Thyroid gland (tissue), 4 donors: ENCODE measurements around the gene RPS6KA5. TPM values are rescaled to one million over a fixed set of nuclear protein-coding genes. Genes with fewer than 3 reads are reported as not detected.

ENCODE experiments used
- DNase-seq, 2 donors: peaks; one replicate each; pipeline ENCODE4 v3.0.0-alpha.2; 2019
- H3K27ac ChIP-seq, 3 donors: fragments of 200-600 bp; sonication (generic); 1 replicate in 2 of 3; 2 replicates in 1 of 3; pipeline ENCODE4 v1.5.1; 2016 to 2019; ENCODE audit warnings: mild to moderate bottlenecking in 1 of 3, moderate library complexity in 1 of 3
- H3K27me3 ChIP-seq: fragments of 200-600 bp; sonication (generic); one replicate; pipeline ENCODE4 v1.5.1; 2019
- H3K36me3 ChIP-seq, 2 donors: fragments of 200-600 bp; sonication (generic); one replicate each; pipeline ENCODE4 v1.5.1; 2016 to 2019
- H3K4me1 ChIP-seq, 2 donors: fragments of 200-600 bp; sonication (generic); one replicate each; pipeline ENCODE4 v1.5.1; 2017 to 2019
- H3K4me3 ChIP-seq, 3 donors: fragments of 200-600 bp; sonication (generic); replicated peaks in 1 of 3; 1 replicate in 2 of 3; 2 replicates in 1 of 3; pipeline ENCODE4 v1.5.1; 2016; ENCODE audit warnings: mild to moderate bottlenecking in 1 of 3
- H3K9me3 ChIP-seq: fragments of 200-600 bp; sonication (generic); one replicate; pipeline ENCODE4 v1.5.1; 2017
- CTCF ChIP-seq, 6 experiments: fragments of 200-600 bp in 3 of 6; fragments of 450-650 bp in 3 of 6; sonication (generic) in 3 of 6; IDR thresholded peaks; one replicate each; pipeline ENCODE4 v1.5.1; 2016 to 2019; ENCODE audit warnings: antibody characterized with exemption in 6 of 6, mild to moderate bottlenecking in 2 of 6, inconsistent platforms in 1 of 6, moderate library complexity in 1 of 6
- POLR2A ChIP-seq, 2 donors: fragments of 450-650 bp; IDR thresholded peaks; one replicate each; pipeline ENCODE4 v1.6.1; 2017; ENCODE audit warnings: antibody characterized with exemption in 2 of 2, mild to moderate bottlenecking in 2 of 2, moderate library complexity in 1 of 2
- WGBS, 2 donors: methylation state at CpG; one replicate each; pipeline ENCODE4 v1.1.5; 2017; 5-methylcytosine and 5-hydroxymethylcytosine counted together
- intact Hi-C: fragments of 100-400 bp; cut with DNase I; formaldehyde crosslinking; loops from one replicate; pipeline ENCODE4 v1.15.1; 2023
- total RNA-seq, 4 donors: library from RNA; depleted of rRNA; stranded (reverse); fragments of >200 nt; gene quantifications; one replicate each; pipeline ENCODE4 v1.2.3, GENCODE V29; 2016

Gene RPS6KA5
- total RNA-seq, 4 donors from 2014 or later: 6.4 to 17.4 (median 8.9) TPM

DNA sequence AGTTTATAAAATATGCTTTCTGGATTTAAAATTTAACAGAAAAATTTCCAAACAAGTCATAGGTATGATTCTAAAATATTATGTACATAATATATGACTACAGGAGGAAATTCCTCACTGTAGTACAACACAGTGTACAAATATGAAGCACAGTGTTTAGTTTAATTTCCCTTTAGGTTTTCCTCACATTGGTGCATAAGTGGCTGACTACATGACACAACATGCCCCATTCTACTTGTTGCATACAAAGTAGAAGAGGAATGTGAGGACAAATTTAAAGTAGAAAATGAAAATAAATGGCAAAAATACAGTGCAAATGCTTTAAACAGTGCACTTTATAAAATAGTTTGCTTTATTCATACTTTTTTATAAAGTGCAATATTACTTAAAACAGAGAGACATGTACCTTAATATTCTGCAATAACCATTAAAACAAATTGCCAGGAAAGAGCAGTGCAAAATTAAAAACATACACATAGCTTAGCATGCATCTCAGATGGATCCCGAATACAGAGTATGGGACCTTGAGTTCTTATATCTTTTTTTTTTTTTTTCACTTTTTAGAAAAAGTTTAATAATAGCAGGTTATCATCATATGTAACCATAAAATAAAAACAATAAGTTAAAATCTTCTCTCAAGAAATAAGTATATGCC lies 189.4 kb downstream of the RPS6KA5 start:
- intact Hi-C loops: no loop called here
- WGBS, 2 donors: 96 to 97% methylated on average over 1 of the region's 1 CpG
- no peak overlapping the region for H3K27ac ChIP-seq

DNA sequence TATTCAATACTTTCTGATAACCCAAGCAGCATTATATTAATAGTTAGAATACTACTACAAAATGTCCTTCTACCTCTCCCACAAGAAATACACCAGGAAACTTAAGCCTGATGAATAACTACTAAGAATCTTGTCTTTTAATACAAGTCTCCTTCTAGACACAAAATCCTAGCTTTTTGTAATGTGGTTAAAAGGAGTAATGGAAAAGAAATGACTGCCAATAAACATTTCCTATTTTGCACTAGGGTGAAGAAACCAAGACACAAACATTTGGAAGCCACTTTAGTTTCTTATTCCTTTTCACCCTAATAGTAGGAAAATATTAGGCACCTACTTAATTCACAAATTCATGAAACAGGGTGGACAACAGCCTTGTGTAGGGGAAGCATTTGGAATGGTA lies 192.9 kb downstream of the RPS6KA5 start:
- Histone ChIP-seq H3K27ac (no peak overlapping the region), H3K4me1 (no peaks in the 10 kb centered on the region), H3K36me3 (no peaks in the 10 kb centered on the region), H3K27me3 (no peaks in the 10 kb centered on the region), H3K9me3 (no peaks in the 10 kb centered on the region), H3K4me3 (no peak overlapping the region)
- DNase-seq: no peak
- TF ChIP-seq CTCF (IDR thresholded peaks at IDR 0.05): no peak
- TF ChIP-seq POLR2A (IDR thresholded peaks at IDR 0.05): no peak
- intact Hi-C loops: no loop called here

More for the DNA sequence above, 189.4 kb downstream of the RPS6KA5 start:
- no peaks in the 10 kb centered on the region for H3K27me3 ChIP-seq
- no peak for TF ChIP-seq CTCF (IDR thresholded peaks at IDR 0.05)
- no peak for TF ChIP-seq POLR2A (IDR thresholded peaks at IDR 0.05)
- no peaks in the 10 kb centered on the region for H3K4me1 ChIP-seq
- no peak overlapping the region for H3K4me3 ChIP-seq
- DNase-seq: no peak
- H3K36me3 ChIP-seq: peaks cover 0 to 4% of the 10 kb centered on the region in 2 donors
- no peaks in the 10 kb centered on the region for H3K9me3 ChIP-seq

DNA sequence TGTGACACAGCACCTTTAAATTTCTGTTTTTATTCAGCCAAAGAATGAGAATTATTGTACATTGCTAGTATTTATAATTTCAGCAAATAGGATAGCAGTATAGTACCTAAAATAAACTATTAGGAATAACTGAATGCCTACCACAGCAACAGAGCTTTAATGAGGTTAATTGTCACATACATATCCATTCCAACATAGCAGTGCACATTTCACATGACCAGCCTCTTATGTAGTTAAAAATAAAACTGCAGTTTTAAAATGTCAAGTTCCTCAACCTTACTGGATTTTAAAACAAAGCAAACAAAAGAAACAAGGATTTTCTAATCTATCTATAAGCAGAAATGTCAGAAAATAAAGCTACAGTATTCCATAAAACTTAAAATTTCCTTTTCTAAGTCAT lies 193.6 kb downstream of the RPS6KA5 start:
- Histone ChIP-seq H3K4me3 (no peak overlapping the region), H3K27ac (no peak overlapping the region)
- no peak for TF ChIP-seq POLR2A (IDR thresholded peaks at IDR 0.05)
- no peak for TF ChIP-seq CTCF (IDR thresholded peaks at IDR 0.05)

DNA sequence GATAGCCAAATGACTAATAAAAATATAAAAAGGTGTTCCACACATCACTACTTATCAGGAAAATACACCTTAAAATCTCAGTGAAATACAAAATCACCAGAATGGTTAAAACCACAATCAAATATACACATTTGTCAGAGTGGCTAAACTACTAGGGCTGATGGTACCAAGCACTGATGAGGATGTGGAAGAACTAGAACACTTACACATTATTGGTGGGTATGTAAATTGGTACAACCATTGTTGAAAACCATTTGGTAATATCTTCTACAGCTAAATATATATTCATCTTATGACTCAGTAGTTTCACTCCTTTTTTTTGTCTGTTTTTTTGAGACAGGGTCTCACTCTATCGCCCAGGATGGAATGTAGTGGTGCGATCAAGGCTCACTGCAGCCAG lies 195.7 kb downstream of the RPS6KA5 start:
- no peak overlapping the region for H3K27ac ChIP-seq
- no peak overlapping the region for H3K4me3 ChIP-seq
- DNase-seq: no peak
- no peaks in the 10 kb centered on the region for H3K4me1 ChIP-seq
- H3K9me3 ChIP-seq: no peaks in the 10 kb centered on the region
- no peaks in the 10 kb centered on the region for H3K27me3 ChIP-seq
- intact Hi-C loops: no loop called here
- whole genome bisulfite sequencing, 2 donors: 96% methylated on average over 2 of the region's 2 CpGs
- no peaks in the 10 kb centered on the region for H3K36me3 ChIP-seq
- no peak for TF ChIP-seq CTCF (IDR thresholded peaks at IDR 0.05)
- TF ChIP-seq POLR2A (IDR thresholded peaks at IDR 0.05): no peak

More for the DNA sequence above, 193.6 kb downstream of the RPS6KA5 start:
- no peak for DNase-seq
- no peaks in the 10 kb centered on the region for H3K27me3 ChIP-seq
- no peaks in the 10 kb centered on the region for H3K9me3 ChIP-seq
- H3K4me1 ChIP-seq: no peaks in the 10 kb centered on the region
- no peaks in the 10 kb centered on the region for H3K36me3 ChIP-seq
- intact Hi-C loops: no loop called here

- Histone ChIP-seq H3K27me3 (no peaks in the 10 kb centered on the region), H3K4me3 (no peak overlapping the region), H3K9me3 (no peaks in the 10 kb centered on the region), H3K27ac (no peak overlapping the region), H3K4me1 (no peaks in the 10 kb centered on the region), H3K36me3 (no peaks in the 10 kb centered on the region)
- DNase-seq: no peak
- intact Hi-C loops: no loop called here
- WGBS, 2 donors: 72 to 74% methylated on average over 5 of the region's 5 CpGs
- TF ChIP-seq POLR2A (IDR thresholded peaks at IDR 0.05) (no peak), CTCF (IDR thresholded peaks at IDR 0.05) (no peak)
Observed at GRCh38 chr14:90858511-90858910, 201.9 kb downstream of the RPS6KA5 start.
